Peyer's patch (tissue), 4 donors: ENCODE measurements around the gene MAST4. TPM values are rescaled to one million over a fixed set of nuclear protein-coding genes. Genes with fewer than 3 reads are reported as not detected.

ENCODE experiments used
- DNase-seq, 3 donors: peaks; one replicate each; pipeline ENCODE4 v3.0.0-alpha.2; 2017 to 2019
- H3K27ac ChIP-seq, 4 donors: fragments of 200-600 bp; sonication (generic); one replicate each; pipeline ENCODE4 v1.5.1; 2016 to 2019
- H3K27me3 ChIP-seq, 2 donors: fragments of 200-600 bp; sonication (generic); one replicate each; pipeline ENCODE4 v1.5.1; 2019
- H3K36me3 ChIP-seq, 3 donors: fragments of 200-600 bp; sonication (generic); one replicate each; pipeline ENCODE4 v1.5.1; 2016 to 2019
- H3K4me1 ChIP-seq, 4 donors: fragments of 200-600 bp; sonication (generic); one replicate each; pipeline ENCODE4 v1.5.1; 2016 to 2019
- H3K4me3 ChIP-seq, 4 donors: fragments of 200-600 bp; sonication (generic); 1 replicate in 3 of 4; 2 replicates in 1 of 4; pipeline ENCODE4 v1.5.1; 2016 to 2019; ENCODE audit warnings: mild to moderate bottlenecking in 1 of 4
- H3K9me3 ChIP-seq, 4 donors: fragments of 200-600 bp; sonication (generic); one replicate each; pipeline ENCODE4 v1.5.1; 2016 to 2019; ENCODE audit warnings: mild to moderate bottlenecking in 1 of 4
- POLR2A ChIP-seq, 2 donors: fragments of 450-650 bp; IDR thresholded peaks; one replicate each; pipeline ENCODE4 v1.5.1; 2017; ENCODE audit warnings: antibody characterized with exemption in 2 of 2, mild to moderate bottlenecking in 2 of 2, moderate library complexity in 2 of 2
- total RNA-seq, 4 donors: library from RNA; depleted of rRNA; stranded (reverse); fragments of >200 nt; gene quantifications; one replicate each; pipeline ENCODE4 v1.1.0, GENCODE V29; 2016
- TF ChIP-seq, protein P1 (sequence below), 6 experiments: fragments of 450-650 bp in 4 of 6; fragments of 200-600 bp in 2 of 6; sonication (generic) in 1 of 6; IDR thresholded peaks; one replicate each; pipeline ENCODE4 v1.5.1; 2017 to 2019; ENCODE audit warnings: antibody characterized with exemption in 6 of 6, mild to moderate bottlenecking in 3 of 6, moderate library complexity in 1 of 6

MAST4 gene
- total RNA-seq, 4 donors from 2014 or later, result 20.2 to 23.1 (median 21.4) TPM

DNA sequence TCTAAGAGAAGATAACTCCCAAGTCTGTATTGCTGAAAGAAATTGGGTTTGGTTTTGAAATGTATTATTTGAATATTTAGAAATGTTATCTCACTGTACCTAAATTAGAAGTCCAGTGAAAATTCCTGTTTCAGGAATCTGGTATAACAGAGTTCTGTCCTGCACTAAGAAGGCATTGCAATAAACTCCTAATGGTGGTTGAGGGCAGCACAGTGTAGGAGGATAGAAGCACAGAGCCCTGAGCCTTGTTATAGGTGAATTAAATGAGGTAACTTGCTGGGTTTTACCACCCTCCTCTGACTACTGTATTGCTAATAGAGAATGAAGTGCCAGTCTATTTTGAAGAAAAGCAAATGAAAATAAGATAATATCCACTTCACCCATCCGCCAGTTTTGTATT lies 457.0 kb downstream of the MAST4 start:
- Histone ChIP-seq H3K4me3 (no peak overlapping the region), H3K36me3 (no peaks in the 10 kb centered on the region), H3K27me3 (no peaks in the 10 kb centered on the region), H3K27ac (no peak overlapping the region), H3K9me3 (no peaks in the 10 kb centered on the region), H3K4me1 (peaks cover 0 to 19% (median 2%) of the 10 kb centered on the region in 4 donors)
- no peak for DNase-seq
- TF ChIP-seq, protein P1, sequence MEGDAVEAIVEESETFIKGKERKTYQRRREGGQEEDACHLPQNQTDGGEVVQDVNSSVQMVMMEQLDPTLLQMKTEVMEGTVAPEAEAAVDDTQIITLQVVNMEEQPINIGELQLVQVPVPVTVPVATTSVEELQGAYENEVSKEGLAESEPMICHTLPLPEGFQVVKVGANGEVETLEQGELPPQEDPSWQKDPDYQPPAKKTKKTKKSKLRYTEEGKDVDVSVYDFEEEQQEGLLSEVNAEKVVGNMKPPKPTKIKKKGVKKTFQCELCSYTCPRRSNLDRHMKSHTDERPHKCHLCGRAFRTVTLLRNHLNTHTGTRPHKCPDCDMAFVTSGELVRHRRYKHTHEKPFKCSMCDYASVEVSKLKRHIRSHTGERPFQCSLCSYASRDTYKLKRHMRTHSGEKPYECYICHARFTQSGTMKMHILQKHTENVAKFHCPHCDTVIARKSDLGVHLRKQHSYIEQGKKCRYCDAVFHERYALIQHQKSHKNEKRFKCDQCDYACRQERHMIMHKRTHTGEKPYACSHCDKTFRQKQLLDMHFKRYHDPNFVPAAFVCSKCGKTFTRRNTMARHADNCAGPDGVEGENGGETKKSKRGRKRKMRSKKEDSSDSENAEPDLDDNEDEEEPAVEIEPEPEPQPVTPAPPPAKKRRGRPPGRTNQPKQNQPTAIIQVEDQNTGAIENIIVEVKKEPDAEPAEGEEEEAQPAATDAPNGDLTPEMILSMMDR (IDR thresholded peaks at IDR 0.05), result no peak
- no peak for TF ChIP-seq POLR2A (IDR thresholded peaks at IDR 0.05)

DNA sequence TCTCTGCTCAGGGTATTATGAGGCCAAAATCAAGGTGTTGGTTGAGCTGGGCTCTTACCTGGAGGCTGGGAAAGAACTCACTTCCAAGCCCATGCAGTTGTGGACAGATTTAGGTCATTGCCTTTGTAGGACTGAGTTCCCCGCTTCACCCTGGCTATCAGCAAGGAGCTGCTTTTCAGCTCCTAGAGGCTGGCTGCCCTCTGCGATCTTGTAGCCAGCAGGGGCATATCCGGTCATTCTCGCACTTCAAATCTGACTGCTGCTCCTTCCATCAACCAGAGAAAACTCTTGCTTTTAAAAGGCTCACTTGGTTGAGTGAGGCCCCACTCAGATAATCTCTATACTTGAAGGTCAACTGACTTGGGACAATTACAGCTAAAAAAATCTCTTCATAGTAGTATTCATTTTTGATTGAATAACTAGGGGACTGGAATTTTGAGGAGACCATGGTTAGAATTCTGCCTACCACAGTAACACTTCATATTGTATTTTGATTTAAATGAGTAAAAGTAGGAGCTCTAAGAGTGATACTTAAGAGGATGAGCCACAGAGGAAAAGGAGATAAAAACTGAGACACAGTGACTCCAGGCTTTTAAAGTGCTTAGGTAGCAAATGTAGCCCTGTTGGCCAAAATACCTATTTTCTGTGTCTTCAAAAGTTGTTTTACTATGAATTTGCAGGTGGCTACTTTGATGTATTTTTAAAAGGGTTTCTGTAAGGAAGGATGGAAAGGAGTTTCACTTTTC lies 463.0 kb downstream of the MAST4 start:
- H3K4me1 ChIP-seq, result no peaks in the 10 kb centered on the region
- H3K27me3 ChIP-seq, result no peaks in the 10 kb centered on the region
- no peak overlapping the region for H3K27ac ChIP-seq
- no peak for DNase-seq
- no peaks in the 10 kb centered on the region for H3K9me3 ChIP-seq
- no peaks in the 10 kb centered on the region for H3K36me3 ChIP-seq
- no peak overlapping the region for H3K4me3 ChIP-seq
- no peak for TF ChIP-seq POLR2A (IDR thresholded peaks at IDR 0.05)
- TF ChIP-seq, protein P1 (IDR thresholded peaks at IDR 0.05), result no peak

DNA sequence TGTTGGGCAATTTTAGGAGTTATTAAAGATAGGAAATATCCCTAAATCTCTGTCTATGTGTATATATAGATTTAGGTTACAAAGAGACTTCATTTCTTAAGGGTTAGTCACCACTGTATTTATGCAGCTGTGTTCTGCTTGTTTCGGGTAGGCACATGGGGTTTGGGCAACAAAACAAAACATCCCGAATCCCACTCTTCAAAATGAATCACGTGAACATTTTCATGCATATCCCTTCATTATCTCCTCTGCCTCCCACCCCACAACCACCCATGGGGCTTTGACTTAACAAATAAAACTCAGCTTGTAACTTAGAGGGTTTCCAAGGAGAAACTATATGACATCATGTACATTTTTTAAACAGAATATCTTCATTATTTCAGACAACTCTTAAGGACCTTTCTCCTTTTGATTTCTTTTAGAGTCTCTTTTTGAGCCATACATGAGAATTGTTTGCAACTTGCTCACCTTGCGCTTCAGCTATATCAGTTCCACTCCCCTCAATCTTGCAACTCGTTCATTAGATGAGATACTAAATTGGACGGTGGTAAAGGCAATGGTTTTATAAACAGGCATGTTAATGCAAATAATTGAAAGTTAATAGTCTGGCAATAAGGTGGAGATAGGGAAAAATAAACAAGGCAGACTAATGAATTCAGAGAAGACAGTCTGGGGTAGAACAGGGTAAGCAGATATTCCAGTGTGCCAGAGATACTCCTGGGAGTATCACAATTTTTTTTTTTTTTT lies 463.7 kb downstream of the MAST4 start:
- H3K9me3 ChIP-seq, result no peaks in the 10 kb centered on the region
- TF ChIP-seq POLR2A (IDR thresholded peaks at IDR 0.05), result no peak
- TF ChIP-seq, protein P1 (IDR thresholded peaks at IDR 0.05), result no peak
- H3K4me1 ChIP-seq, result no peaks in the 10 kb centered on the region
- no peaks in the 10 kb centered on the region for H3K27me3 ChIP-seq
- H3K4me3 ChIP-seq, result no peak overlapping the region
- H3K27ac ChIP-seq, result no peak overlapping the region
- no peaks in the 10 kb centered on the region for H3K36me3 ChIP-seq
- no peak for DNase-seq

DNA sequence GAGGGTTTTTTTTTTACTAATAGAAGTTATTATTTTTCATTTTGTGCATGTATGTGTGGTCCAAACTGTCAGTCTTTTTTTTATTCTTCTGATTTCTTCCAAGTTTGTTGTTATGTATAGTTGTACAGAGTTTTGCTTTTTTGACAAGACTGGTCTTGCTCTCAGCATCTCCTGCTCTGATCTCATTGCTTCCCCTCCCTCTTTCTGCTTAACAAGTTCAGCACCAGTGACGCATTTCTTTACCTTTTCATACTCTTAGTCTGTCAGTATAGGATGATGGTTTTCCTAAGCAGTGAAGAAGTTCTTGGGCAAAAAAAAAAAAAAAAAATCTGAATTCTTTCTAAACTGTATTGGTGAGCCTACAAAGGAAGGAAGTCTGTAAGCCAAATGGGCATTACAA lies 465.3 kb downstream of the MAST4 start:
- no peaks in the 10 kb centered on the region for H3K9me3 ChIP-seq
- no peaks in the 10 kb centered on the region for H3K4me1 ChIP-seq
- H3K27me3 ChIP-seq, result no peaks in the 10 kb centered on the region
- TF ChIP-seq POLR2A (IDR thresholded peaks at IDR 0.05), result no peak
- TF ChIP-seq, protein P1 (IDR thresholded peaks at IDR 0.05), result no peak
- H3K36me3 ChIP-seq, result no peaks in the 10 kb centered on the region
- H3K4me3 ChIP-seq, result no peak overlapping the region
- no peak for DNase-seq
- no peak overlapping the region for H3K27ac ChIP-seq

DNA sequence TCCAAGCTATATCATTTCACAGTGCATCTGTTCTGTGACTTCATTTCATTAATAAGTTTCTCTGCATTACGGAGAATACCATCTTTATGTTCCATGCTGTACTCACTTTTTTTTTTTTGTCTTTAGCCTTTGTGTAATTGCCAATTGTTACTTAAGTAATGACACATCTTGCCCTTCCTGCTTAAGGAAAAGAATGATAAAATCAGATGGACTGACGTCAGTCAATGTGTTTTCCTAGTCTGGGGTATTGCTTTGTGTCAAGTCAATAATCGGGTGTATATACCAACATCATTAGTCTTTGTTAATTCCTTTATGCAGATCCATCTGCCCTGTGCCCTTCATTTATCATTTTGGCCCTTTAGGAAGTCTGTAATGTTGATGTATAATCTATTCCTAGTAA lies 466.9 kb downstream of the MAST4 start:
- H3K36me3 ChIP-seq, result no peaks in the 10 kb centered on the region
- H3K27ac ChIP-seq, result no peak overlapping the region
- DNase-seq, result no peak
- no peaks in the 10 kb centered on the region for H3K9me3 ChIP-seq
- TF ChIP-seq, protein P1 (IDR thresholded peaks at IDR 0.05), result no peak
- TF ChIP-seq POLR2A (IDR thresholded peaks at IDR 0.05), result no peak
- H3K27me3 ChIP-seq, result no peaks in the 10 kb centered on the region
- H3K4me1 ChIP-seq, result no peaks in the 10 kb centered on the region
- H3K4me3 ChIP-seq, result no peak overlapping the region
